A375 (cell line): ENCODE measurements around the gene IRF8. TPM values are rescaled to one million over a fixed set of nuclear protein-coding genes. Genes with fewer than 3 reads are reported as not detected.

ENCODE experiments used
- small RNA-seq: library from RNA; depleted of rRNA; stranded (forward); fragments of <200 nt; gene quantifications from one replicate; pipeline ENCODE3, GENCODE V24; 2014
- total RNA-seq: library from RNA; depleted of rRNA; stranded (reverse); fragments of >200 nt; shearing (Covaris generic); gene quantifications from 2 replicates; pipeline ENCODE4 v1.2.3, GENCODE V29; 2014; rRNA removed

IRF8 gene, protein sequence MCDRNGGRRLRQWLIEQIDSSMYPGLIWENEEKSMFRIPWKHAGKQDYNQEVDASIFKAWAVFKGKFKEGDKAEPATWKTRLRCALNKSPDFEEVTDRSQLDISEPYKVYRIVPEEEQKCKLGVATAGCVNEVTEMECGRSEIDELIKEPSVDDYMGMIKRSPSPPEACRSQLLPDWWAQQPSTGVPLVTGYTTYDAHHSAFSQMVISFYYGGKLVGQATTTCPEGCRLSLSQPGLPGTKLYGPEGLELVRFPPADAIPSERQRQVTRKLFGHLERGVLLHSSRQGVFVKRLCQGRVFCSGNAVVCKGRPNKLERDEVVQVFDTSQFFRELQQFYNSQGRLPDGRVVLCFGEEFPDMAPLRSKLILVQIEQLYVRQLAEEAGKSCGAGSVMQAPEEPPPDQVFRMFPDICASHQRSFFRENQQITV
- total RNA-seq, result 0.27 TPM in 1 of 2 replicates, not detected in the other

DNA sequence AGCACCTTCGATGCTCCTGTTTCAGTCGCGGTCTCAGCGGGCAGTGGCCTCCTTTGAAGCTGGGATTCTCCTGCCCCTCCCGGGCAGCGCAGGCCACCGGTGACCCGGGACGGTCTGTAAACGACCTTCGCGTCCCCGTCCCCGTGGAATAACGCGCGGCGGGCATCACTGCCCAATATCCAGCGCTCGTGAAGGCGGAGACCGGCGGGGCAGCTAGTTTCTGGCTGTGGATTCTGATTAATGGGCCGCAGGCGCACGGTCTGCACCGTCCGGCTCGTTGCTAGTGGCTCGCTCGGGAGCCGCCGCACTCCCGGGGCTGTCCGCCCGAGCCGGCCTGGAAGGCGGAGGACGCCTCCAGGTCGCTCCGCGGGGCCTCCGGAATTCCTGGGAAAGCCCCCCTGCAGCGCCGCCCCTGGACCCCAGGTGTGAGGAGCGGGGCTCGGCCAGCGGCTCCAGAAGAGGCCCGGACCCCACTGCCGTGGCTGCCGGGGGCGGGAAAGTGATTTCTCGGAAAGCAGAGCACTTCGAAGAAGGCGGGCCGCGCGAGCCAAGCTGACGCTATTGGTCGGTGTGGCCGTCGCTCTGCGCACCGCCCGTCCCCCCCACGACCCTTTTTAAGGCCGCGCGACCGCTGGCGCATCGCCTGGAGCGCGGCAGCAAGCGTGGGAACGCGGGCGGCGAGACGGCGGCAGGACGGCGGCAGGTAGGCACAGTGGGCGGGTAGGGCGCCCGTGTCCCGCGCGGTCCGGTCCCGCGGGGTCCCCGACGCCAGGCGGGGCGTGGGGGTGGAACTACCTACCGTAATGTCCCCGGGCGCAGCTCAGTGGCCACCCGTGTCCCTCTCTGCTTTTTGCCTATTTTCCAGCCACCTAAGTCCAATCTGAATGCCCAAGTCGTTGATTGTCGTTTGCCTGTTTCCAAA, at the start of gene IRF8:
IRF8 (plus strand) TSS at position 642 of the 922 bp plus-strand sequence. CDS start 3,854 bp downstream, outside the sequence.

Small RNAs within 50 kb of the gene (small RNA-seq; reads per million reads assigned to genes)
- not detected for gene MIR6774

Other genes starting within 250 kb of the IRF8 start
- gene GINS2, start 210.2 kb upstream of the IRF8 start, total RNA-seq, result 24.0 and 27.1 TPM in 2 replicates
- 11.1 and 13.0 TPM in 2 replicates for gene C16orf74, start 148.1 kb upstream of the IRF8 start, total RNA-seq
- gene EMC8, start 99.6 kb upstream of the IRF8 start, total RNA-seq, result 35.8 and 62.0 TPM in 2 replicates
- 735 and 741 TPM in 2 replicates for gene COX4I1, start 99.5 kb upstream of the IRF8 start, total RNA-seq